NOMO-1 treated with dmso at 0.1 percent for 144 hours (cell line): ENCODE results near the gene UBXN1.
A peak's percentile ranks its signal among the peaks of the same experiment; 100 is the strongest.
"Not testable (repeated sequence)": the region's sequence is repeated elsewhere in the genome, so short reads cannot be mapped to it uniquely, and the experiment has no call there.

Source experiments
- DNase-seq: peaks from one replicate; lab custom pipeline; 2025; ENCODE audit not compliant: unreplicated experiment; lab: John Stamatoyannopoulos, UW

UBXN1 gene

GRCh38 chr11:62673196-62673525, 5.7 kb downstream of the UBXN1 start:
- no peak for DNase-seq

DNA sequence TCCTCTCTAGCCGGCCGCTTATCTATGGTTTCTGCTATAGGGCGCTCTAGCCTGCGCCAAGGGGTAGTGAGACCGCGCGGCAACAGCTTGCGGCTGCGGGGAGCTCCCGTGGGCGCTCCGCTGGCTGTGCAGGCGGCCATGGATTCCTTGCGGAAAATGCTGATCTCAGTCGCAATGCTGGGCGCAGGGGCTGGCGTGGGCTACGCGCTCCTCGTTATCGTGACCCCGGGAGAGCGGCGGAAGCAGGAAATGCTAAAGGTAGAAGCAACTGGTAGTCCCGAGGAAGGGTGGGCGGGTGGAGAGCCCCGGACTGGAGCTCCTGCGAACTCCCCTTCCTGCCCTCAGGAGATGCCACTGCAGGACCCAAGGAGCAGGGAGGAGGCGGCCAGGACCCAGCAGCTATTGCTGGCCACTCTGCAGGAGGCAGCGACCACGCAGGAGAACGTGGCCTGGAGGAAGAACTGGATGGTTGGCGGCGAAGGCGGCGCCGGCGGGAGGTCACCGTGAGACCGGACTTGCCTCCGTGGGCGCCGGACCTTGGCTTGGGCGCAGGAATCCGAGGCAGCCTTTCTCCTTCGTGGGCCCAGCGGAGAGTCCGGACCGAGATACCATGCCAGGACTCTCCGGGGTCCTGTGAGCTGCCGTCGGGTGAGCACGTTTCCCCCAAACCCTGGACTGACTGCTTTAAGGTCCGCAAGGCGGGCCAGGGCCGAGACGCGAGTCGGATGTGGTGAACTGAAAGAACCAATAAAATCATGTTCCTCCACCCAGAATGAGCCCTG, 7.1 kb downstream of the UBXN1 start, which contains the start of the genes LBHD1 and UQCC3:
Gene LBHD1, minus strand, starts transcription at position 660 of the 782 bp plus-strand sequence. CDS start 2,236 bp downstream, outside the sequence.
Gene UQCC3, plus strand, starts transcription at position 66 of the 782 bp plus-strand sequence. Its CDS starts 73 bp downstream, at position 139.
- peak; percentile 92 for DNase-seq

GRCh38 chr11:62671236-62671607, 7.7 kb downstream of the UBXN1 start:
- DNase-seq, result peak; percentile 59

- no peak for DNase-seq
Measured at GRCh38 chr11:62669420-62670161, 9.3 kb downstream of the UBXN1 start.

DNA sequence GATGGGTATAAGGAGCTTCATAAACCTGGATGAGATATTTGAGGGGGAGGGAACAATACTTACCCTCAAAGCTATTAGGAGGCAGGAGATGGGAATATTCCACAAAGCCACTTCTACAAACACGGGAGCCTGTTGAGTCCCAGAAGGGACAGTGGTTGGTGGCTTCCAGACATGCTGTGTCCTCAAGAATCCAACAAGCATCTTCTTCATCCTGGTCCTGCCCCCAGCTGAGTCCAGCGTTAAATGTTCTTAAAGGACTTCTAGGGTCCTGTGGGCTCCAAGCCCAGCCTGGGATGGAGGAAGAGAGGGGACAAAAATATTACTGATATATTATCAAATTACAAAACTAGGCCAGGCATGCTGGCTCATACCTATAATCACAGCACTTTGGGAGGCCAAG, 11.4 kb downstream of the UBXN1 start:
- DNase-seq, result no peak

- DNase-seq, result no peak
Measured at GRCh38 chr11:62666259-62666926, 12.5 kb downstream of the UBXN1 start.

GRCh38 chr11:62665599-62666258, 13.1 kb downstream of the UBXN1 start:
- DNase-seq, result peak; percentile 22

GRCh38 chr11:62665075-62665598, 13.7 kb downstream of the UBXN1 start, which contains the start of the genes C11orf98 and CSKMT:
TSS of gene C11orf98 (minus strand) at chr11:62665210. CDS start at chr11:62665169, 41 bp downstream.
TSS of gene CSKMT (plus strand) at chr11:62665312. CDS start at chr11:62665880, 568 bp downstream.
- DNase-seq, result peak; percentile 89

DNA sequence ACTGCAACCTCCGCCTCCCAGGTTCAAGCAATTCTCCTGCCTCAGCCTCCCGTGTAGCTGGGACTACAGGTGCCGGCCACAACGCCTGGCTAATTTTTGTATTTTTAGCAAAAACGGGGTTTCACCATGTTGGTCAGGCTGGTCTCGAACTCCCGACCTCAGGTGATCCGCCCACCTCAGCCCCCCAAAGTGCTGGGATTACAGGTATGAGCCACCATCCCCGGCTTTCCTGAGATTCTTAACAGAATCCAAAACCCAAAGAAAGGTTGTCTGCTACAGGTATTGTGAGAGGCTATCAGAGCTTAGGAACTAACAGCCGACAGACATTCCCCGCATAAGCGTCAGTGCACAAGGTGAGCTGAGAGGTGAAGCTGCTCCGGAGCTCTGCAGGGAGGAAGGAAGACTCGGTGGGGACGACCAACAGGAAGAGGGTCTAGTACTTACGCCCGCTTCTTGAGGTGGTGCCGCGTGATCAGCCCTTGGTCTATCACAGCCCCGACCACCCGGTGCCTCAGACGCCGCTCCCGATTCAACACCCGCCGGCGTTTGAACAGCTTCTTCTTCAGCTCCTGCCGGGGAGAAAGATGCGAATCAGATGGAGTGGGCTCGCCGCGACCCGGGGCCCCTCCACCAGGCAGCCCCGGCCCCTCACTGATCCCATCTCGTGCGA, 14.3 kb downstream of the UBXN1 start:
- DNase-seq, result peak; percentile 72

DNA sequence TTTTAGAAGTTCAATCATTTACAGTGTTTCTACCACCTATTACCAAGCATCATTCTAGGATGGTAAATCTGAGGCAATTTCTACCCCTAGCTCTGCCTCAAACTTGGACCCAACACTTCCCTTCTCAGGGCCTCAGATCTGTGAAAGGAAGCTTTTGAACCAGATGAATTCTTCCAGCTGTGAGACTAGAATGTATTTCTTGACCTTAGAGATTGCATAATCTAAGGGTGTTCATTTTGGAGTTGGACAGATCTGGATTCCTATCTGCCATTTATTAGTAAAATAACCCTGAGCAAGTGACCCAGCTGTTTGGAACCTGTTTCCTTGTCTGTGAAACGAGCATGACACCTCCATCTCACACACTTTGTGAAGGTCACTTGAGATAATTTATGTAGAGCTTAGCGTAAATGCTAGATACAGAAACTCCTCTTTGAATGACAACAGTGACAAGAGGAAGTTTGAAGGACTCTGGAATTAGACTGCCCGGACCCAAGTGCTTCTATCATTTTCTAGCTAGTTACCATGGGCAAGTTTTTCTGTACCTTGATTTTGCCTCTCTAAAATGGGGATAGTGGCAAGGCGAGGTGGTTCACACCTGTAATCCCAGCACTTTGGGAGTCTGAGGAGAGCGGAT, 22.0 kb downstream of the UBXN1 start:
- DNase-seq, result peak; percentile 7

GRCh38 chr11:62654297-62654696, 24.6 kb downstream of the UBXN1 start:
- no peak for DNase-seq

DNA sequence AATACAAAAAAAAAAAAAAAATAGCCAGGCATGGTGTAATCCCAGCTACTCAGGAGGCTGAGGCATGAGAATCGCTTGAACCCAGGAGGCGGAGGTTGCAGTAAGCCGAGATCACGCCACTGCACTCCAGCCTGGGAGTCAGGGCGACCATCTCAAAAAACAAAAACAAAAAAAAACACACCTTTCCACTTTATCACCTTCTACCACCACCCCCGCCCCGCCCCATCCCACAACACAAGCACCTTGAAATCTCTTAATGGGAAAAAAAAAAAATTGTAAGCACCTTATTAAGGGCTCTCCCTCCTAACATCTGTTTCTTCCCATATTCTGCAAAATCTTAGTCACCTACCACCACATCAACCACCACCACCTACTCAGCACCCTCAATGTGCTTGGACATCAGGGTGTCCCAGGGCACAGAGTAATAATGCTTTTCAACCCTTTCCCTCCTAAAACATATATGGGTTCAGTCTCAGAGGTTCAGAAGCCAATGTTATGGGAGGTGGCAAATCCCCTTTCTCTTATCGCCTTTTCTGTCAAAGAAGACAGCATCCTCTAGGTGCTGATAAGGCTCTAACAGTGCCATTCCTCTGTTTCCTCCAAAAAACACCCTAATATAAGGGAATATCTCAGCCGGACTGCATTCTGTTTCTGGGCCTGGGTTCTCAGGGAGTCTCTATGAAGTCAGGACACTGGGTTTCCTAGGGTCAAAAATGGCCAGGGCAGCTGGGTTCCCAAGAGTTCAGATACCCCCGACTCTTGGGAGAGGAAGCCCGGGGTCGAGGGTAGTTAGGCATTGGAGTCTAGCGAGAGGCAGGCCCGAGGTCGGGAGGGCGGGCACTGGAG, 26.5 kb downstream of the UBXN1 start:
- DNase-seq, result no peak

GRCh38 chr11:62650283-62650682, 28.6 kb downstream of the UBXN1 start:
- not testable (repeated sequence) for DNase-seq

- no peak for DNase-seq
Measured at GRCh38 chr11:62649486-62649885, 29.4 kb downstream of the UBXN1 start.

DNA sequence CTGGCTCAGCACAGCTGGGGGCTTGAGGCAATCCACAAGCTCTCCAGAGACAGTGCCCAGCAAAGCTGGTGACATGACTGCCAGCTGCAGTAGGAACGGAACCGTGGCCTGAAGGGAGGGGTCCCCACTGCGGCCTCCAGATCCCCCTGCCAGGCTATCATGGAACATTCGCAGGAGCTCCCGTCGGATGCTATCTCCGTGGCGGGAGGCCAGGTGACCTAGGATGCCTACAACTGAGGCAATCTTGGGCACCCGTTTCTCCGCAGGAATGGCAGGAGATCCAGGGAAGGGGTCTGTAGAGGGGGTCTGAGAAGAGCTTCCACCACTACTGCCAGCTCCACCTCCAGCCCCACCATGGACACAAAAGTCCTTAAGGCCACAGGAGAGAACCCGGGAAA, 29.9 kb downstream of the UBXN1 start:
- no peak for DNase-seq

- DNase-seq, result no peak
Measured at GRCh38 chr11:62648185-62648966, 30.5 kb downstream of the UBXN1 start.

GRCh38 chr11:62647609-62648005, 31.3 kb downstream of the UBXN1 start:
- no peak for DNase-seq
